Measurements from ENCODE around the gene KIF18A. TPM values are rescaled to one million over a fixed set of nuclear protein-coding genes. Genes with fewer than 3 reads are reported as not detected.

The KIF18A gene
- total and polyA plus RNA-seq, 4 donors: 0.08 to 21.4 (median 0.20) TPM

GRCh38 chr11:28048812-28049211 is 59.1 kb downstream of the KIF18A start:
- Histone ChIP-seq H3K27me3 (ENCODE audit: control insufficient read depth in 4 of 4, insufficient read depth in 4 of 4, low read length in 3 of 4) (no peaks in the 10 kb centered on the region), H3K9ac (ENCODE audit: low read depth in 1 of 2, low read length in 2 of 2) (no peak overlapping the region), H3K27ac (ENCODE audit: low read depth in 1 of 2, low read length in 2 of 2) (no peak overlapping the region), H3K4me1 (ENCODE audit: control insufficient read depth in 4 of 4, insufficient read depth in 4 of 4, low read length in 3 of 4) (no peaks in the 10 kb centered on the region), H3K36me3 (ENCODE audit: control insufficient read depth in 4 of 4, insufficient read depth in 3 of 4, low read depth in 1 of 4, low read length in 3 of 4) (no peaks in the 10 kb centered on the region), H3K9me3 (ENCODE audit: control insufficient read depth in 4 of 4, low read length in 3 of 4) (no peaks in the 10 kb centered on the region), H3K4me3 (ENCODE audit: low read depth in 1 of 3, low read length in 3 of 3) (no peak overlapping the region)
- TF ChIP-seq FOXA2 (IDR thresholded peaks at IDR 0.05): no peak
- no peak for TF ChIP-seq REST (IDR thresholded peaks at IDR 0.05)
- no peak for TF ChIP-seq HNF4A (conservative IDR thresholded peaks at IDR 0.05)
- TF ChIP-seq JUND (IDR thresholded peaks at IDR 0.05): no peak
- TF ChIP-seq ZBTB33 (IDR thresholded peaks at IDR 0.05): no peak
- TF ChIP-seq SP1 (IDR thresholded peaks at IDR 0.05): no peak
- TF ChIP-seq GABPA (IDR thresholded peaks at IDR 0.05 in 1 of 2, conservative IDR thresholded peaks at IDR 0.05 in 1 of 2): no peak
- no peak for TF ChIP-seq CTCF (IDR thresholded peaks at IDR 0.05; ENCODE audit: low read depth, low read length, missing input control)
- no peak for TF ChIP-seq MAX (IDR thresholded peaks at IDR 0.05)
- no peak for DNase-seq (ENCODE audit: low spot score)

- DNase-seq (ENCODE audit: low spot score): no peak
- H3K4me1 ChIP-seq (ENCODE audit: control insufficient read depth in 4 of 4, insufficient read depth in 4 of 4, low read length in 3 of 4): no peaks in the 10 kb centered on the region
- 80% methylated on average over 3 of the region's 3 CpGs for whole genome bisulfite sequencing
- no peaks in the 10 kb centered on the region for H3K9me3 ChIP-seq (ENCODE audit: control insufficient read depth in 4 of 4, low read length in 3 of 4)
- H3K9ac ChIP-seq (ENCODE audit: low read depth in 1 of 2, low read length in 2 of 2): no peak overlapping the region
- H3K27me3 ChIP-seq (ENCODE audit: control insufficient read depth in 4 of 4, insufficient read depth in 4 of 4, low read length in 3 of 4): no peaks in the 10 kb centered on the region
- no peak overlapping the region for H3K27ac ChIP-seq (ENCODE audit: low read depth in 1 of 2, low read length in 2 of 2)
- H3K4me3 ChIP-seq (ENCODE audit: low read depth in 1 of 3, low read length in 3 of 3): no peak overlapping the region
- no peaks in the 10 kb centered on the region for H3K36me3 ChIP-seq (ENCODE audit: control insufficient read depth in 4 of 4, insufficient read depth in 3 of 4, low read depth in 1 of 4, low read length in 3 of 4)
- TF ChIP-seq HNF4A (conservative IDR thresholded peaks at IDR 0.05) (no peak), TAF1 (conservative IDR thresholded peaks at IDR 0.05) (no peak), FOXA2 (IDR thresholded peaks at IDR 0.05) (no peak), MAX (IDR thresholded peaks at IDR 0.05) (no peak), GABPA (IDR thresholded peaks at IDR 0.05 in 1 of 2, conservative IDR thresholded peaks at IDR 0.05 in 1 of 2) (no peak), CTCF (IDR thresholded peaks at IDR 0.05; ENCODE audit: low read depth, low read length, missing input control) (no peak), HNF4G (IDR thresholded peaks at IDR 0.05) (no peak), SP1 (IDR thresholded peaks at IDR 0.05) (no peak), RXRA (IDR thresholded peaks at IDR 0.05) (no peak), ZBTB33 (IDR thresholded peaks at IDR 0.05) (no peak), ATF3 (IDR thresholded peaks at IDR 0.05) (no peak), FOXA1 (IDR thresholded peaks at IDR 0.05) (no peak)
Measured at GRCh38 chr11:28043930-28044709, 63.8 kb downstream of the KIF18A start.
